ENCODE results near the gene ATP6V1C2. TPM values are rescaled to one million over a fixed set of nuclear protein-coding genes. Genes with fewer than 3 reads are reported as not detected.

Gene ATP6V1C2, protein sequence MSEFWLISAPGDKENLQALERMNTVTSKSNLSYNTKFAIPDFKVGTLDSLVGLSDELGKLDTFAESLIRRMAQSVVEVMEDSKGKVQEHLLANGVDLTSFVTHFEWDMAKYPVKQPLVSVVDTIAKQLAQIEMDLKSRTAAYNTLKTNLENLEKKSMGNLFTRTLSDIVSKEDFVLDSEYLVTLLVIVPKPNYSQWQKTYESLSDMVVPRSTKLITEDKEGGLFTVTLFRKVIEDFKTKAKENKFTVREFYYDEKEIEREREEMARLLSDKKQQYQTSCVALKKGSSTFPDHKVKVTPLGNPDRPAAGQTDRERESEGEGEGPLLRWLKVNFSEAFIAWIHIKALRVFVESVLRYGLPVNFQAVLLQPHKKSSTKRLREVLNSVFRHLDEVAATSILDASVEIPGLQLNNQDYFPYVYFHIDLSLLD
- polyA plus RNA-seq (0.64 TPM in 1 of 2 replicates, not detected in the other), polyA minus RNA-seq (not detected in 2 replicates)

DNA sequence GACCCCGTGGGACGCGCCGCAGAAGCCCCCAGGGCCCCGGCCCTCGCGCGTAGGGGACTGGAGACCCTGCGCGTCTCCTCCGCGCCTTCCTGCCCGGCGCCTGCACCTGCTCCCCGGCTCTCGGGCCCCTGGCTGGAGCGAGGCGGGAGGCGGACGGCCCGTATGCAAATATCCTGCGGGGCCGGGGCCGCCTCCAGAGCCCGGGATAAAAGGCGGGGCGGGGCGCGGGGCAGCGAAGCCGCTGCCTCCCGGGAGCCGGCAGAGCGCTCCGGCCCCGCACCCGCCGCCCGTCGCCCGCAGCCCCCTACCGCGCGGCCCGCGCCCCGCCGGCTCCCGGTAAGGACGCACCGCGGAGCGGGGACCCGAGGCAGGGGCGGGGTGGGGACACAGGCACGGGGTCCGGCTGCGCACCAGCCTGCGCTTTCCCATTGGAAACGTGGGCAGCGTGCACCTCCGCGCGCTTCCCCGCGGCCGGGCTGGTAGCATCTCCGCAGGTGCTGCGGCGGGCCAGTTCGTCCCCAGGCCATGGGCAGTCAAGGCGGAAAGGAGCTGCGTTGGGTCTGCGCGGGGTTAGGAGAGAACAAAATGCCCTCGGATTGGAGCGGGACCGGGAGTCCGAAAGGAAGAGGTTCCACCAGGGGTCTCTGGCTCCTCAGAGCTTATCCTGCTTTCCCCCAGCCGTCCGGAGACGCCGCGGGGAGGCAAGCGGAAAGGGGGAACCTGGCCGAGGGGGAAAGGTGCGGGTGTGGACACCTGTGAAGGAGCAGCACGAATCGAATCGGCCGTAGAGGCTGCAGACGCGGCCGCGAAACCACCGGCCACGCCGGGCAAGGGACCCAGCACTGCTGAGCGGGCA is at the start of gene ATP6V1C2:
ATP6V1C2 (plus strand) TSS at position 235 of the 856 bp plus-strand sequence. CDS start 1,220 bp downstream, outside the sequence.
- H3K4me3 ChIP-seq (ENCODE audit: low read length), result peak within 1 kb of the TSS; percentile 74
- H3K27ac ChIP-seq (ENCODE audit: low read length), result no peak within 1 kb of the TSS
- no peak within 1 kb of the TSS for H2AFZ ChIP-seq (ENCODE audit: low read depth, low read length)
- H4K20me1 ChIP-seq (ENCODE audit: insufficient read depth), result no peaks in the 10 kb centered on the region
- no peaks in the 10 kb centered on the region for H3K9me2 ChIP-seq (ENCODE audit: insufficient read depth, low read length)
- H3K79me2 ChIP-seq (replicated peaks; ENCODE audit: insufficient read depth, low read length), result no peaks in the 10 kb centered on the region
- H3K36me3 ChIP-seq (ENCODE audit: insufficient read depth, low read length), result no peaks in the 10 kb centered on the region
- peak within 1 kb of the TSS; percentile 59 for H3K4me2 ChIP-seq (ENCODE audit: low read length)
- TF ChIP-seq SMC3 (conservative IDR thresholded peaks at IDR 0.05; ENCODE audit: poor library complexity), result no peak
- TF ChIP-seq EZH2 (IDR thresholded peaks at IDR 0.05; ENCODE audit: borderline replicate concordance, insufficient read depth, low read length, poor library complexity, severe bottlenecking), result peak; percentile 34
- H3F3A ChIP-seq (ENCODE audit: insufficient read depth, low read length, poor library complexity, severe bottlenecking), result no peaks in the 10 kb centered on the region
- no peaks in the 10 kb centered on the region for H3K9me3 ChIP-seq (ENCODE audit: low read length)
- H3K27me3 ChIP-seq (ENCODE audit: insufficient read depth, low read depth, low read length), result peaks cover 51% of the 10 kb centered on the region
- H3K9ac ChIP-seq (ENCODE audit: low read length), result peak within 1 kb of the TSS; percentile 34

GRCh38 chr2:10675131-10675530 is 46.3 kb upstream of the ATP6V1C2 start:
- H3K27me3 ChIP-seq (ENCODE audit: insufficient read depth, low read depth, low read length), result no peaks in the 10 kb centered on the region
- TF ChIP-seq EZH2 (IDR thresholded peaks at IDR 0.05; ENCODE audit: borderline replicate concordance, insufficient read depth, low read length, poor library complexity, severe bottlenecking), result no peak
- no peak for TF ChIP-seq SMC3 (conservative IDR thresholded peaks at IDR 0.05; ENCODE audit: poor library complexity)
- no peak for TF ChIP-seq CTCF (IDR thresholded peaks at IDR 0.05; ENCODE audit: poor library complexity, severe bottlenecking)
- no peak for TF ChIP-seq RAD21 (conservative IDR thresholded peaks at IDR 0.05)
- no peak for TF ChIP-seq TAF1 (IDR thresholded peaks at IDR 0.05; ENCODE audit: low read depth)
- no peak for TF ChIP-seq MXI1 (conservative IDR thresholded peaks at IDR 0.05; ENCODE audit: poor library complexity, severe bottlenecking)
- H2AFZ ChIP-seq (ENCODE audit: low read depth, low read length), result no peak overlapping the region
- no peaks in the 10 kb centered on the region for H4K20me1 ChIP-seq (ENCODE audit: insufficient read depth)
- no peaks in the 10 kb centered on the region for H3K9me3 ChIP-seq (ENCODE audit: low read length)
- no peaks in the 10 kb centered on the region for H3F3A ChIP-seq (ENCODE audit: insufficient read depth, low read length, poor library complexity, severe bottlenecking)
- no peak overlapping the region for H3K4me2 ChIP-seq (ENCODE audit: low read length)
- H3K9ac ChIP-seq (ENCODE audit: low read length), result no peak overlapping the region
- no peaks in the 10 kb centered on the region for H3K36me3 ChIP-seq (ENCODE audit: insufficient read depth, low read length)
- no peaks in the 10 kb centered on the region for H3K79me2 ChIP-seq (replicated peaks; ENCODE audit: insufficient read depth, low read length)
- H3K9me2 ChIP-seq (ENCODE audit: insufficient read depth, low read length), result no peaks in the 10 kb centered on the region
- H3K4me3 ChIP-seq (ENCODE audit: low read length), result no peak overlapping the region
- H3K27ac ChIP-seq (ENCODE audit: low read length), result no peak overlapping the region

DNA sequence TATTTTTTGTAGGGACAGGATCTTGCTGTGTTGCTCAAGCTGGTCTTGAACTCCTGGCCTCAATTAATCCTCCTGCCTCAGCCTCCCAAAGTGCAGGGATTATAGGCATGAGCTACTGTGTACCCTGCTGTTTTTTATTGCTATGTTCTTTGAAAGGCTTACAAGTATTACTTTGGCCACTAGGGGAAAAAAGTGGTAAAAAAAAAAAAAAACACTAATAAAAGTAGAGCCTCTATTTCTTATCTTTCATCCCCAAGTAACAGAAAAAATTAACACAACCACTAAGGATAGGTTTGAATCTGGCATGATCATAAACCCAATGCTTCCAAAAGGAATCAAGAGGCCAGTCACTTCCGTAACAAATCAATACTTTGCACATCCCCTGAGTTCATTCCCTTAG is 43.2 kb upstream of the ATP6V1C2 start:
- TF ChIP-seq EZH2 (IDR thresholded peaks at IDR 0.05; ENCODE audit: borderline replicate concordance, insufficient read depth, low read length, poor library complexity, severe bottlenecking) (no peak), CTCF (IDR thresholded peaks at IDR 0.05; ENCODE audit: poor library complexity, severe bottlenecking) (no peak), SMC3 (conservative IDR thresholded peaks at IDR 0.05; ENCODE audit: poor library complexity) (no peak), MXI1 (conservative IDR thresholded peaks at IDR 0.05; ENCODE audit: poor library complexity, severe bottlenecking) (no peak)
- Histone ChIP-seq H3K4me2 (ENCODE audit: low read length) (no peak overlapping the region), H3K36me3 (ENCODE audit: insufficient read depth, low read length) (no peaks in the 10 kb centered on the region), H4K20me1 (ENCODE audit: insufficient read depth) (no peaks in the 10 kb centered on the region), H3K9me2 (ENCODE audit: insufficient read depth, low read length) (no peaks in the 10 kb centered on the region), H3K27me3 (ENCODE audit: insufficient read depth, low read depth, low read length) (no peaks in the 10 kb centered on the region), H3K4me3 (ENCODE audit: low read length) (no peak overlapping the region), H3F3A (ENCODE audit: insufficient read depth, low read length, poor library complexity, severe bottlenecking) (no peaks in the 10 kb centered on the region), H3K79me2 (replicated peaks; ENCODE audit: insufficient read depth, low read length) (no peaks in the 10 kb centered on the region), H3K9ac (ENCODE audit: low read length) (no peak overlapping the region), H2AFZ (ENCODE audit: low read depth, low read length) (no peak overlapping the region), H3K9me3 (ENCODE audit: low read length) (no peaks in the 10 kb centered on the region), H3K27ac (ENCODE audit: low read length) (no peak overlapping the region)

Measured in neural cell (in vitro differentiated cells).